Activated CD8-positive, alpha-beta memory T cell treated with anti-CD3 and anti-CD28 coated beads for 48 hours (primary cell): ENCODE measurements around the gene NEDD4L.
"Not testable (repeated sequence)": the region's sequence is repeated elsewhere in the genome, so short reads cannot be mapped to it uniquely, and the experiment has no call there.

ENCODE experiments used
- DNase-seq, 3 experiments: peaks; one replicate each; pipeline ENCODE4 v3.0.0-alpha.2; 2020; ENCODE audit warnings: low read depth in 2 of 3, low spot score in 2 of 3

Gene NEDD4L

DNA sequence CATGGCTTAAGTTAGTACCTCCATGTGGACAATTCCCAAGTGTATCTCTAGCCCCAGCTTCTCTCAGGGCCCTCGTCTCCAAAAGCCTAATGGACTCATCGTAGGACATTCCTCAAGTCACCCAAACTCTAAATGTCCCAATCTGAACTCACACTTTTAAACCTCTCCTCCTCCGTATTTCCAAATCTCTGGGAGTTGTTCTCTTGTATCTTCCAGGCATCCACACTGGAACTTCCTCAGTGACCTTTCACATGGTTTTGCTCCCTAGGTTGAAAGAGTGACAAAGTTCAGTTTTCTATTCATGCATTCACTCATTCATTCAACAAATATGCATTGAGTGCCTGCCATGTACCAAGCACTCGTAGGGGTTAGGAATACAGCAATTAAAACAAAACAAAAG, 364.6 kb downstream of the NEDD4L start:
- no peak for DNase-seq

DNA sequence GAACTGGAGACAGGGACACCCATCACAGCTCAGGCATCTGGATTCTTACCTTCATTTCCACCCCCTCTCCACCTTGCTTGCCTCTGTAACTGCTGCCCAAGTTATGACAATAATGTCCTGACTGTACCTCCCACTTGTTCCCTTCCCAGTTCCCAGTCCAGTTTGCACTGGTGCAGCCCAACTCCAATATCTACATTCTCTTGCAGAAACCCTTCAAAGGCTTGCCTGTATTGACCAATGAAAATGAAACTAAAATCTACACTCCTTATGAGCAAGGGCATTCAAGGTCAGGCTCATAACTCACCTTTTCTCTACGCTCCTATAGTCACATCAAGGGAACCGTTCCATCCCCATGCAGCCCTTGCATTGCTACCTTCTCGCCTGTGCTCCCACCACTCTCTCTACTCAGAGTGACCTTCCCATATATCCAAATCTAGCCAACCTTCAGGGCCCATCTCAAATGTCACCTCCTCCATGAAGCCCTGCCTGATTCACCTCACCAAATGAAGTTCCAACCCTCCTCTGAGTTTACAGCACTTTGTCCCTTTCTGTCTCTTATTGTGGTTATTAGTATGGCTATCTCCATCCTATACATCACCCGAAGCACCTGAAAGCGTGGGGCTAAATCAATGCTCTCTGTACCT, 365.9 kb downstream of the NEDD4L start:
- DNase-seq: no peak

DNA sequence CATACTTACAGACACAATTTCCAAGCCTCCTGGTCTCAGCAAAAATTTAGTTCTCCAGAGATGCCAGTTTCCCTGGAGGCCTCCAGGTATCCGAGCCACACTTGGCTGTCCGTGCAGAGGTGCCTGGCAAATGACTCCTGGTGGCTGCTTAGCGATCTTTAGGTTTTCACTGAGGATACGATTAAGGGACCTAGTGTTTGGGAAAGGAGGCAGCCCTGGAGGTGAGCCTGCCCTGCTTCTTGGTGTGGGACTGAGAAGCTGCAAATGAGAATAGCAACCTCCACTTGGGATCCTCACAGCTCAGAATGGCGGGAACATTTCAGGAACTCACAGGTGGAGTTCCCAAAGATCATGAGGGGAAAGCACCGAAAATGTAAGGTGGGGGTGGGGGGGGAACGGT, 367.3 kb downstream of the NEDD4L start:
- no peak for DNase-seq

DNA sequence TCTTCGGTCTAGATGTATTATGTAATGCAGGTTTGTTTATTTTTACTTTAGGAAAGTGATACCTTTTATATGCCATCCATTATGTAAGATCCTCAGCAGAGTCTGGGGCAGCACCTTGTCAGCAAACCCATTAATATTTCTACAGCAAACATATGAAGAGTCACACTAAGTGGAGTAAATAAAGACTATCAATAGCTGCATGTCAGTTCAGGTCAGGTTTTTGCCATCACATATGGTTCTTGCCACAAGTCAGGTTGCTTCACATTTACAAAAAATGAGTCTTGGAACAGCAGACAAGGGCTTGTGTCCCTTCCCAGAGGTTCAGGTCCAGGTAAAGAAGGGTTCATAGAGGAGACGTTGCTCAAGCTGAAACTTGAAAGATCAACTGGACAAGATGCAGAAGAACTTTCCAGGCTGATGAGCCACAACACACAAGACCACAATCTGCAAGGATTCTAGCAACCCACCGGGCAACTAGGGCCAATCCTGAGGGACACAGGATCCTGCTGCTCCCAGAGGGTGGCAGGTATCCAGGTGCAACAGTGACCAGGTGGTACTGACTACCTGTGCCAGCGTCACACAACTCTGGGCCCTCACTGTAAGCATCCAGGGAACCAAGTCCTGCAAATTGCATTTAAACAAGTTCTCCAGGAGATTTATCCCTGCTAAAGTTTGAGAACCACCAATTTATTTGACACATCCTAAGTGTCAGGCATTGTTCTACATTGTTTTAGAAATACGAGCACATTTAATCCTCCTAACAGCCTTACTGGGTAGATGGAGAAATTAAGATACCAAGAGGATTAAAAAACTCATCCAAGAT, 369.0 kb downstream of the NEDD4L start:
- DNase-seq: no peak

DNA sequence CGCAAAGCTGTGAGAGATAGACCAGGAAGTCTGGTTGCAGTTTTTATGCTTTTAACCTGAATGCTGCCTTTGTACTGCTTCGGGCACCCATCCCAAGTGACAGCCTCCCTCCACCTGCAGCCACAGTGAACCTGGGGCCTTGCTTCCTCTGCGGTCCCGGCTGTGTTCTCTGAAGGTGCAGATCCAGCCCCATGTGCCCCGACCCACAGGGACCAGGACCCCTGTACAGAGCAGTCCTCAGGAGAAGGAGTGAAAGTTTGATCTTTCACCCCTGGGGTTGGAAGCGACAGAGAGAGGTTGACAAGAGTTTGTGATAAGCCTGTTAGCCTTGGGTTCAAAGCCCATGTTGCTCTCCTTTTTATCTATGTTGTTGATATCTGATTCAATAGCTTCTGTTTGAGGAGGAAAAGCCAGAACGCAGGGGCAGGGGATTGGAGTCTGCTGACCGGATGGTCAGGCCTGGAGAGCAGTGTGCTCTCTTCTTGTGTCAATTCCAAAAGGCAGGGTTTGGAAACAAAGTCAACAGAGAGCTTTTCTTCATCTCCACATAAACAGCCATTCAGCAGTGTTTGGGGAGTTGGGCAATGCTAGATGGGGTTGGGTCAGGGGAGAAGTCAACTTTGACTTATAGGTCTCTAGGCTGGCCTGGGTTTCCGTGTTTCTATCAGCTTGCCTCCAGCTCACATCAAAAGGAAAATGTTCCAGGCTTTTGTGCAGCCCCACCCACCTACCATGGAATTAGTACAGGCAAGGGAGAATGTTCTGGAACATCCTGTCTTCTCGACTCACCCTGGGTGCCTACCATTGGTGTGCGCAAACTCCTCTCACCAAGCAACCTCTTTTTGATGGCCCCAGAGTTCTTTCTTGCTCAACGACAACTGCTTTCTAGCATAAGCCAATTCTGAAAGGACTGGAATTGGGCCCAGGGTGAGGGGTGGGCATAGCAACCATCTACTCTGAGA, 369.9 kb downstream of the NEDD4L start:
- DNase-seq: no peak

DNA sequence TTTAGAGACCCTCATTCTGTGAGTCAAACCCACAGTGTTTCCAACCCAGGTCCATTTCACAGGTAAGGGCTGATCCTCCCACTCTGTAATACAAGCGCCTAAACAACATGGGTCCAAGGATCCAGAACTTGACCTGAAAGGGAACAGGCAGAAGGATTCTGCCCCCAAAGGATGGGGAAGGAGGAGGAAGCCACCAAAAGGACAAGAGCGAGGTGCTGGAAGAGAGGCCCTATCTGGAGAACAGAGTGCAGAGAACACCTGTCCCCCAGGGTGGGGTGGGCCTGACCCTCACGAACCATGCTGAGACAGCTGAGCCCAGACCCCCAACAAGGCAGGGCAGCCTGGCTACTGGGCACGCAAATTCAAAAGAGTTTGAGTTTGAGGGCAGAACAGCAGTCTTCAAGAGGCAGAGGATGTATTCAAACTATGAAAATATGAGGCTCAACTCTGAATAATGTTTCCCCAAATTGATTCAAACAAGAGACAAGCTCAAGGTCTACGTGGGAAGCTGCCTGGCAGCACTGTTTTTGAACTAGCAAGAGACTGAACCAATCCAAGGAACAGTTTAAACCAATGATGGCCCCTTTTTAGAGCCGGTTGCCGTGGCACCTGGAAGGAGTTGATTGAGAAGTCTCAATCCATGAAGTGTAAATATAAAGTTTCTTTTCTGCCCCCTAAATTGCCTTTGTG, 372.1 kb downstream of the NEDD4L start:
- no peak for DNase-seq

DNA sequence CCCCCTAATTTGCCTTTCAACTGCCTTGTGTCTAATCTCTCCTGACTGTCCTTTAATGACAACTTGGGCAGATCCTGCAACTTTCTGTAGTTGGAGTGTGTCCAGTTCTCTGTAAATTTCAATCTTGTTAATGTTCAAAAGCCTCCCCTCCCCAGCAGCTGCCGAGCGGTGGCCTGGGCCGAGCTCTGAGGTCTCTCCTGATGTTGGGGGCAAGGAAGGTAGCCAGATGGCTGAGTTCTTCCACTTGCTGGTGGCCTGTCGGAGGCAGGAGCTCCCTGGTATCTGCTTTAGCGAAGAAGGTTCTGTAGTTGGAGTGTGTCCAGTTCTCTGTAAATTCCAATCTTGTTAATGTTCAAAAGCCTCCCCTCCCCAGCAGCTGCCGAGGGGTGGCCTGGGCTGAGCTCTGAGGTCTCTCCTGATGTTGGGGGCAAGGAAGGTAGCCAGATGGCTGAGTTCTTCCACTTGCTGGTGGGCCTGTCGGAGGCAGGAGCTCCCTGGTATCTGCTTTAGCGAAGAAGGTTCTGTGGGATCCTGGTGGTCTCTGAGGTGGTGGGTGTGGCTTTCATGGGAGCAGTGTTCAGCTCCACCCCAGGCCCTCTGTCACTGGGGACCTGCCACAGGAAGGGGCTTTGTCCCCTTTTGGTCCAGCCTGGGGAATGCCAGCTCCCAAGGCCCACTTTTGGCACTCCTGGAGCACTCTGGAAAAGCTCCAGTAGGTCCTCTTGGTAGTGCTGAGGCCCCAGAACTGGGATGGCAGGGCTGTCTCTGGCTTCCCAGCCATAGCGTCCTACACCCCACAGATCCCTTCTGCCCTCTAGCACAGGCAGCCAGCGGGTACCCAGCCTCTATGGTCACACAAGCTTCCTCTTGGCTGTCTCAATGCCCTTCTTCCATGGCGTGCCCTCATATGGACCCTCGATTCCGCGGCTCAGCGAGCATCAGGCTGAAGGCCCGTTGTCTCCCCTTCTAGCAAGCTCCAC, 373.0 kb downstream of the NEDD4L start:
- no peak for DNase-seq

DNA sequence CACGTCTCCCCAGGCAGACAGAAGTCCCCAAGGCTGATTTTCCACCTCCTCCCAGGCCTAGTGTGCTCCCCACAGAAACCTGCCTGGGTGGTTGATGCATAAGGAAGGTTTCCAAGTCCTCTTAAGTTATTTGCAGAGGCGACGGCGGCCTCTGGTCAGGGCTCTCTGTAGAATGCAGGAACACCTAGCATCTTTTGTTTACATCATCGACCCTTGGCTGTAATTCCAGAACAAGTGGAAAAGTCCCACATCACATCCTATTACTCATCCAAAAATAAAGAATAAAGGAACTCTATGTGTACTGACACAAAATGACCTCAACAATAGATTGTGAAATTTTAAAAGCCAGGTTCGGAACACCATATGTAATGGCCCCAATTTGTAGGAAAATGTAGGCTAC, 373.7 kb downstream of the NEDD4L start:
- no peak for DNase-seq

DNA sequence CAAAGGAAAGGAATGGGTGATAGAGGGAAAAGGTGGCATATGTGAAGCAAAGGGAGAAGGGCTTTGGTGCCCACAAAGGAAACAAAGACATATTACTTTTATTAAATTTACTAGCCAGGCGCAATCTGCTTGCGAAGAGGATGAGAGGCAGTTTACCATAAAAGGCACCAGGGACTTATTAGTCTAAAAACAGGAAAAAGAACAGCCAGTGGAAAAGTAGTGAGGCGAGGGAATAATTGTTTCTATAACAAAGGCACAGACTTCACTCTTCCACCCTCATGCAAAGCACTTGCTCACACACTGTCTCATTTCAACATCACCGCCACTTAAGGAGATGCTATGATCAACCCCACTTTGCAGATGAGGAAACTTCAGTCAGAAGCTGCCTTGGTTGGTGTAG, 374.3 kb downstream of the NEDD4L start:
- DNase-seq: no peak

DNA sequence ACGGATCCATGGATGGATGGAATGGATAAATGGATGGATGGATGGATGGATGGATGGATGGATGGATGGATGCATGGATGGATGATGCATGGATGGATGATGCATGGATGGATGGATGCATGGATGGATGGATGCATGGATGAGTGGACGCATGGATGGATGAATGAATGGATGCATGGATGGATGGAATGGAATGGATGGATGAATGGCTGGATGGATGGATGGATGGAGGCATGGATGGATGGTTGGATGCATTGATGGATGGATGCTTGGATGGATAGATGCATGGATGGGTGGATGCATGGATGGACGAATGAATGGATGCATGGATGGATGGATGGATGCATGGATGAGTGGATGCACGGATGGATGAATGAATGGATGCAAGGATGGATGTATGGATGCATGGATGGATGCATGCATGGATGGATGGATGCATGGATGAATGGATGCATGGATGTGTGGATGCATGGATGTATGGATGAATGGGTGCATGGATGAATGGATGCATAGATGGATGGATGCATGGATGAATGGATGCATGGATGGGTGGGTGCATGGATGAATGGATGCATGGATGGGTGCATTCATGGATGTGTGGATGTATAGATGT, 375.7 kb downstream of the NEDD4L start:
- DNase-seq: no peak

DNA sequence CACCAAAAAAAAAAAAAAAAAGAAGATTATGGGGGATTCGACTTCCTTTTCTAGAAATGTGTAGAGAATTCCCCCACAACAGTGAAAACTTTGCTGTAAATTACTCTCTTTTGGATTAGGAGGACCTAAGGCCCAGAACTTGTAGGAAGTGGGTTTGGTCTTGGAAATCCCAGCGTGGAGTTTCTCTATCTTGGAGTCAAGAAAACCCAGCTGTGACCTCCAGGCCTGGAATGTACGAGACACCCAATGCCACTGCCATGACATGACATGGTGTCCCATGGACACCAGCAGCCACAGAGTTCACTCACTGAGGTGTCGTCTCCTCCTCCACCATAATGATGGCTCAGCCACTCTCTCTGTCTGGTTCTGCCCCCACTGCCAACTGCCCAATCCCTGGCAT, 382.6 kb downstream of the NEDD4L start:
- no peak for DNase-seq

DNA sequence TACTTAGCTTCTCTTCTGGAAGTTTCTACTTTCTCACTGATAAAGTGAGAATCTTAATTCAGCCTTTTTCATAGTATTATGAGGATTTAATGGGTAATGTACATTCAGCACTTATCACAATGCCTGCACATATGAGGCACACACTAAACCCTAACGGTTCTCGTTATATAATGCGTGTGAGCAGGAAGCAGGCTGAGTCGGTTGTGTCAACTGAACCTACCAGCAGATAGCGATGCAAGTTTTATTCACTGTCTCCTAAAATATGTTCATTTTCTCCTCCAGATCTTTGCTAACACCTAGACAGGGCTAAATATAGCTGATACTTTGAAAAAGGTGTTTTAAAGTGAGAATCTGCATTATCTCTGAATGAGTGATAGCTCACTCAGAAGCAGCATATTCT, 383.3 kb downstream of the NEDD4L start:
- DNase-seq: no peak

DNA sequence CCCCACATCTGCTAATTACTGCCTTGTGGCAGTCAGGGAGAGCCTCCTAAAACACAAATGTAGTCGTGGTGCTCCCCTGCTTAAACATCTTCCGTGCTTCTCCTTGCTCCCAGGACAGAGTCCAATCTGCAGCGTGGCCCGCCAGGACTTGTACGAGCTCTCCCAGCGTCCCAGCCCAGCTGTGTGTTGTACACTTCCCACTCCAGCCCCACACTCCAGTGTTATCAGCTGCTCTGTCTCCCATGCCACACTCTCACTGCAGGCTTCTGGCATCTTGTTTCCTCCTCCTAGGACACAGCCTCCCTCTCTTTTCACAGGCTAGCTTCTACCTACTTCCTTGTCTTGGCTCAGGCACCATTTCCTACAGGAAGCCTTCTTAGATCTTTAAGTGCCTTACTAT, 385.4 kb downstream of the NEDD4L start:
- DNase-seq: no peak

DNA sequence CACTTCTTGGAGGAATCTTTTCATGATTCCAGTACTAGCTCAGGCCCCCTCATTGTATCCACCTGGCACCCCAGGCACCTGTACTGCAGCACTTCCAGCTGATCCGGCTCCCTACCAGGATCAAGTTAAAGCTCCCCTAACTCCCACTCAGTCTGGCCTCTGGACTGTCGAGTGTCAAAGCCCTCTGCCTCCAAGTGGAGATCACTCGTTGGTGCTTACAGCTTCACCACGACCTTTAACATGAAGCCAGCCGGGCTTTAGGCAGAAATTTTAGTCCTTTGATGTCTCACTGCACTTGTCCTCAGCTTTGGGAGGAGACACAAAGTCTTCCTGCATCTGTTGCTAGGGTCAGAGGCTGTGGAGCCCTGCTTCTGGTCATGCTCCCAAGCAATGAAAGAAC, 387.2 kb downstream of the NEDD4L start:
- no peak for DNase-seq

DNA sequence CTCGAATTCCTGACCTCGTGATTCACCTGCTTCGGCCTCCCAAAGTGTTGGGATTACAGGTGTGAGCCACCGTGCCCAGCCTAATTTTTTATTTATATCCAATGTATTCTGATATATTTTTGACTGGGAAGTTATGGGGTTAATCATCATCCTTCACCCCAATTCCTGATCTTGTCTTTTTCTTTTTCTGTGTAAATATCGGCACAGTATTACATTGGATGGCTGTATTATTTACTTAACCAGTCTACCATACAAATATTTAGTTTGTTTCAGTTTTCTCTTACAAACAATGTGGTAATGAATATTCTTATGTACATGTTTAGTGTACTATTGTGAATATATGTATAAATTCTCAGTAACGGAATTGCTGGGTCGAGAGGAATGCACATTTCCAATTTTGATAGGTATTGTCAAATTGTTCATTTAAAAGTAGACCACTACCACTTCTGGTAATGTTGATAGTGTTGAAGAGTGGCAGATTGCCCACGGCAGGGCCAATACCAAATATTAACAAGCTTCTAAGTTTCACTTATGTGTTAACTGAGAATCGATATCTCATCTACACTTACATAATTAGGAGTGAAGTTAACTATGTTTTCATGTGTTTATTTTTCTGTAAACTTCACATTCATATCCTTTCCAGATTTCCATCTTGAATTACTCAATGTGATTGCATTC, 388.2 kb downstream of the NEDD4L start:
- DNase-seq: no peak

DNA sequence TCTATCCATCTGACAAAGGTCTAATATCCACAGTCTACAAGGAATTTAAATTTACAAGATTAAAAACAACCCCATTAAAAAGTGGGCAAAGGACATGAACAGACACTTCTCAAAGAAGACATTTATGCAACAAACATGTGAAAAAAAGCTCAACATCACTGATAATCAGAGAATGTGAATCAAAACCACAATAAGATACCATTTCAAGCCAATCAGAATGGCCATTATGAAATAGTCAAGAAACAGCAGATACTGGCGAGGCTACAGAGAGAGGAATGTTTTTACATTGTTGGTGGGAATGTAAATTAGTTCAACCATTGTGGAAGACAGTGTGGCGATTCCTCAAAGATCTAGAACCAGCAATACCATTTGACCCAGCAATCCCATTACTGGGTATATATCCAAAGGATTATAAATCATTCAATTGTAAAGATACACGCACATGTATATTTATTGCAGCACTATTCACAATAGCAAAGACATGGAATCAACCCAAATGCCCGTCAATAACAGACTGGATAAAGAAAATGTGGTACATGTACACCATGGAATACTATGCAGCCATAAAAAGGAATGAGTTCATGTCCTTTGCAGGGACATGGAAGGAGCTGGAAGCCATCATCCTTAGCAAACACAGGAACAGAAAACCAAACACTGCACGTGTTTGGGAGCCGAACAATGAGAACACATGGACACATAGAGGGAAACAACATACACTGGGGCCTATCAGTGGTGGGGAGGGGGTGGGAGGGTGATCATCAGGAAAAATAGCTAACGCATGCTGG, 391.4 kb downstream of the NEDD4L start:
- DNase-seq: not testable (repeated sequence)

DNA sequence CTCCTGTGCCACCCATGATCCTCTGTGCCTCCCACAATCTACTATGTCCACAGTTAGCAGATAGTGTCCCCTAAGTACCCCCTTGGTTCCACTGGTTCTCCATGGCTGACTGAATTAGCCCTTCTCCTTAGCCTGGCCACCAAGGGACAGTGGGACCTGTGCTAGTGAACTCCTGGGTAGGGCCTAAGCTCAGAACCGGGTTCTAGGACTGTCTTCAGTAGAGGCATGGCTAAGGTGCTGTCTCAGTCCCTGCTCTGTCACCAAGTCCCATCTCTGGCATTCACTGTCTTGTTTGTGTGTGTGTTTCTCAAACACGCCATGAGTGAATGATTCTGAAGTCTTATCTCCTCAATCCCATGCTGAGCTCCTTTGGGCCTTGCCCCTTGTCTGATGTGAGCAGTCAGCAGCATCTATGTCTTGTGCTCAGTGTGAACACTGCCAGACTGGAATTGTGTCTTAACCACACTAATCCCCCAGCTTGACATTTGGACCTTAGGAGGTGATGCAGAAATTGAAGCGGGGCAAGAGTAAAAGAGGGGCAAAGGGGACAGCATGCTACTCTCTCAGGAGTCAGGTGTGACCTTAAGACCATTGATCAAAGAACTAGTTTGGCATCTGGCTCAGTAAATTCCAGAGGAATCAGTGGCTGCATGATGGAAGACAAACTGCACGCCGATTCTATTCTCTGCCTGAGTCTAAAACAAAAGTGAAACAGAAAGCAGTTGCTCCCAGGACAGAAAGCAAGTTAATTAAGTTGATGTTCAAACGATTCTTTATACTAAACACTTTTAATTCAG, 394.3 kb downstream of the NEDD4L start:
- DNase-seq: no peak
